Stomach (tissue), 9 donors: ENCODE measurements around the gene TNRC6A. TPM values are rescaled to one million over a fixed set of nuclear protein-coding genes. Genes with fewer than 3 reads are reported as not detected.

ENCODE experiments used
- DNase-seq, 2 donors: peaks; one replicate each; pipeline versions ENCODE4 v3.0.0 to v3.0.0-alpha.2; 2013 to 2019
- H3K27ac ChIP-seq, 5 donors: fragments of 200-600 bp in 4 of 5; sonication (generic) in 4 of 5; one replicate each; pipeline ENCODE4 v1.5.1; 2013 to 2019; ENCODE audit warnings: mild to moderate bottlenecking in 1 of 5, moderate library complexity in 1 of 5
- H3K27me3 ChIP-seq, 3 donors: fragments of 200-600 bp; sonication (generic); one replicate each; pipeline ENCODE4 v1.5.1; 2017 to 2019; ENCODE audit warnings: mixed run types in 1 of 3
- H3K36me3 ChIP-seq, 4 donors: fragments of 200-600 bp; sonication (generic); 1 replicate in 3 of 4; 2 replicates in 1 of 4; pipeline ENCODE4 v1.5.1; 2016 to 2019
- H3K4me1 ChIP-seq, 4 donors: fragments of 200-600 bp; sonication (generic); one replicate each; pipeline ENCODE4 v1.5.1; 2016 to 2019
- H3K4me3 ChIP-seq, 4 donors: fragments of 200-600 bp; sonication (generic) in 3 of 4; one replicate each; pipeline ENCODE4 v1.5.1; 2016 to 2019; ENCODE audit warnings: mild to moderate bottlenecking in 1 of 4
- H3K9me3 ChIP-seq, 4 donors: fragments of 200-600 bp; sonication (generic); one replicate each; pipeline ENCODE4 v1.5.1; 2016 to 2019
- EP300 ChIP-seq: sonication (generic); formaldehyde crosslinking; IDR thresholded peaks from one replicate; pipeline ENCODE4 v1.6.1; 2017; ENCODE audit warnings: antibody characterized with exemption
- POLR2A ChIP-seq, 4 donors: fragments of 450-650 bp; IDR thresholded peaks; one replicate each; pipeline ENCODE4 v1.6.1; 2016; ENCODE audit warnings: antibody characterized with exemption in 4 of 4, control low read depth in 2 of 4, mild to moderate bottlenecking in 1 of 4, moderate library complexity in 1 of 4
- POLR2AphosphoS5 ChIP-seq, 3 donors: sonication (generic); formaldehyde crosslinking; IDR thresholded peaks; one replicate each; pipeline ENCODE4 v1.6.1; 2016; ENCODE audit warnings: antibody characterized with exemption in 3 of 3
- WGBS, 5 donors: extraction: QIAGEN DNeasy Blood & Tissue Kit in 3 of 5; methylation state at CpG; one replicate each; pipeline versions ENCODE4 v1.1.5 to v1.1.7; 2013 to 2018; 5-methylcytosine and 5-hydroxymethylcytosine counted together
- intact Hi-C: fragments of 100-400 bp; cut with DNase I; formaldehyde crosslinking; loops from one replicate; pipeline ENCODE4 v1.15.1; 2023; ENCODE audit warnings: low total_unique reads
- polyA plus RNA-seq, 3 donors: library from polyadenylated mRNA; stranded (reverse); fragments of 200-250 nt; gene quantifications; one replicate each; pipeline ENCODE4 v1.2.3, GENCODE V29; 2013
- total RNA-seq, 5 donors: library from RNA; depleted of rRNA; stranded (reverse); fragments of >200 nt; gene quantifications; one replicate each; pipeline versions ENCODE4 v1.1.0 to v1.2.3, GENCODE V29; 2014 to 2016
- TF ChIP-seq, protein P1 (sequence below), 7 experiments: fragments of 450-650 bp in 4 of 7; fragments of 200-600 bp in 3 of 7; sonication (generic) in 3 of 7; IDR thresholded peaks; one replicate each; pipeline ENCODE4 v1.5.1; 2016 to 2019; ENCODE audit warnings: antibody characterized with exemption in 7 of 7, control low read depth in 2 of 7, mild to moderate bottlenecking in 1 of 7
- donor health status: healthy with polysubstance abuse.
- donor health status: Bipolar disorder and iron deficiency.
- donor health status: healthy.

Gene TNRC6A
- total and polyA plus RNA-seq, 8 donors = 6.8 to 59.6 (median 41.3) TPM

DNA sequence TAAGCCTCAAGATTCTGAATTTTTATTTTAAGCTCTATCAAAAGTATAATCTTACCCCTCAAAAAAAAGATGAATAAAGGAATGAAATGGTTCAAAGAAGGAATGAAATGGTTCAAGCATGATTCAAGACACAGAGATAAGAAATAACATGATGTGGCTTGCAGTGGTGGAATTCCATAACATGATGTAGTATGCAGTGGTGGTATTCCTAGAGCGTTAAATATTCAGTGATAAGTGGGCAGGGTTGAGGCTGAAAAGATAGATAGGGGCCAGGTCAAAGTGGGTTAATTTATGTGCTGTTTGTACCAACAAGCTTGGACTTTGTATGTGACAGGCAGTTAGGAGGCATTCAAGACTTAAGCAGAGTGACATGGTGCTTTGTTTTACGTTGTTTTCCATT is 29.6 kb downstream of the TNRC6A start:
- WGBS, 5 donors = 66 to 99% (median 95%) methylated on average over 2 of the region's 2 CpGs
- H3K27ac ChIP-seq = no peak overlapping the region
- H3K4me3 ChIP-seq = no peak overlapping the region
- intact Hi-C loops = no loop called here
- peaks cover 16 to 46% (median 30%) of the 10 kb centered on the region in 4 donors for H3K36me3 ChIP-seq
- H3K4me1 ChIP-seq = peaks cover 0 to 63% (median 28%) of the 10 kb centered on the region in 4 donors
- no peak for DNase-seq
- no peaks in the 10 kb centered on the region for H3K9me3 ChIP-seq
- H3K27me3 ChIP-seq = no peaks in the 10 kb centered on the region
- no peak for TF ChIP-seq EP300
- no peak for TF ChIP-seq POLR2A (IDR thresholded peaks at IDR 0.05)
- TF ChIP-seq, protein P1, sequence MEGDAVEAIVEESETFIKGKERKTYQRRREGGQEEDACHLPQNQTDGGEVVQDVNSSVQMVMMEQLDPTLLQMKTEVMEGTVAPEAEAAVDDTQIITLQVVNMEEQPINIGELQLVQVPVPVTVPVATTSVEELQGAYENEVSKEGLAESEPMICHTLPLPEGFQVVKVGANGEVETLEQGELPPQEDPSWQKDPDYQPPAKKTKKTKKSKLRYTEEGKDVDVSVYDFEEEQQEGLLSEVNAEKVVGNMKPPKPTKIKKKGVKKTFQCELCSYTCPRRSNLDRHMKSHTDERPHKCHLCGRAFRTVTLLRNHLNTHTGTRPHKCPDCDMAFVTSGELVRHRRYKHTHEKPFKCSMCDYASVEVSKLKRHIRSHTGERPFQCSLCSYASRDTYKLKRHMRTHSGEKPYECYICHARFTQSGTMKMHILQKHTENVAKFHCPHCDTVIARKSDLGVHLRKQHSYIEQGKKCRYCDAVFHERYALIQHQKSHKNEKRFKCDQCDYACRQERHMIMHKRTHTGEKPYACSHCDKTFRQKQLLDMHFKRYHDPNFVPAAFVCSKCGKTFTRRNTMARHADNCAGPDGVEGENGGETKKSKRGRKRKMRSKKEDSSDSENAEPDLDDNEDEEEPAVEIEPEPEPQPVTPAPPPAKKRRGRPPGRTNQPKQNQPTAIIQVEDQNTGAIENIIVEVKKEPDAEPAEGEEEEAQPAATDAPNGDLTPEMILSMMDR (IDR thresholded peaks at IDR 0.05) = no peak
- no peak for TF ChIP-seq POLR2AphosphoS5 (IDR thresholded peaks at IDR 0.05)

DNA sequence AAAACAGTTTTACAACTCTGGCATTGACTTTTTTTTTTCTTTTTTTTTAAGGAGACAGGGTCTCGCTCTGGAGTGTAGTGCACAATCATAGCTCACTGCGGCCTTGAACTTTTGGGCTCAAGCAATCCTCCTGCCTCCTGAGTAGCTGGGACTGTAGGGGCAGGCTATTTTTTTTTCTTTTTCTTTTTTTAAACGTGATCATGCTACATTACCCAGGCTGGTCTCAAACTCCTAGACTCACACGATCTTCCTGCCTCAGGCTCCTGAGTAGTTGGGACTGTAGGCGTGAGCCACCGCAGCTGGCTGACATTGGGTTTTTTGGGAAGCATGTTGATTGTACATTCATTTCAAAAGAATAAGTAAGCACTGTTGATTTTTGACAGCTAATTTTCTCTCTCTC is 32.1 kb downstream of the TNRC6A start:
- H3K4me3 ChIP-seq = no peak overlapping the region
- H3K4me1 ChIP-seq = peaks cover 0 to 47% (median 21%) of the 10 kb centered on the region in 4 donors
- peak overlapping the region in 1 of 5 donors; percentile 19 for H3K27ac ChIP-seq
- 75 to 83% (median 80%) methylated on average over 6 of the region's 6 CpGs for WGBS, 5 donors
- no peak for TF ChIP-seq POLR2AphosphoS5 (IDR thresholded peaks at IDR 0.05)
- no peak for TF ChIP-seq POLR2A (IDR thresholded peaks at IDR 0.05)
- H3K9me3 ChIP-seq = no peaks in the 10 kb centered on the region
- H3K36me3 ChIP-seq = peaks cover 16 to 56% (median 36%) of the 10 kb centered on the region in 4 donors
- intact Hi-C loops = no loop called here
- no peaks in the 10 kb centered on the region for H3K27me3 ChIP-seq
- DNase-seq = no peak

DNA sequence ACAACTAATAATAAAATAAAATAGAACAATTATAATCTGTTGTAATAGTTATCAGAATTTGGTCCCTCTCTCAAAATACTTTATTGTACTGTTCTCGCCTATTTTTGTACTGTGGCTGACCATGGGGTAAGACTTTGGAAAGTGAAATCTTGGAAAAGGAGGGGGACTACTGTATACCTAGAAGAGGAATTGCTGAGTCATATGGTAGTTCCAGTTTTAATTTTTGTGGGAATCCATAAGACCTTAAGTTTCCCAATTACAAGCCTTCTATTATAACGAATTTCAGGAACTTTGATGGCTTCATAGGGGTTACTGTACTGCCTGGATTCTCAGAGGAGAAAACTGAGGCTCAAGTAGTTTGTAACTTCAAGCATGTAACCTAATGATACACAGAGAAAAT is 35.5 kb downstream of the TNRC6A start:
- H3K27me3 ChIP-seq = no peaks in the 10 kb centered on the region
- 85 to 95% (median 89%) methylated on average over 2 of the region's 2 CpGs for WGBS, 5 donors
- H3K4me3 ChIP-seq = no peak overlapping the region
- intact Hi-C loops = no loop called here
- peaks cover 8 to 54% (median 27%) of the 10 kb centered on the region in 4 donors for H3K36me3 ChIP-seq
- no peak for DNase-seq
- no peak for TF ChIP-seq EP300
- no peak for TF ChIP-seq POLR2AphosphoS5 (IDR thresholded peaks at IDR 0.05)
- TF ChIP-seq, protein P1 (IDR thresholded peaks at IDR 0.05) = no peak
- no peak for TF ChIP-seq POLR2A (IDR thresholded peaks at IDR 0.05)
- peak overlapping the region in 1 of 5 donors; percentile 10 for H3K27ac ChIP-seq
- no peaks in the 10 kb centered on the region for H3K9me3 ChIP-seq
- H3K4me1 ChIP-seq = peaks cover 0 to 37% (median 13%) of the 10 kb centered on the region in 4 donors

DNA sequence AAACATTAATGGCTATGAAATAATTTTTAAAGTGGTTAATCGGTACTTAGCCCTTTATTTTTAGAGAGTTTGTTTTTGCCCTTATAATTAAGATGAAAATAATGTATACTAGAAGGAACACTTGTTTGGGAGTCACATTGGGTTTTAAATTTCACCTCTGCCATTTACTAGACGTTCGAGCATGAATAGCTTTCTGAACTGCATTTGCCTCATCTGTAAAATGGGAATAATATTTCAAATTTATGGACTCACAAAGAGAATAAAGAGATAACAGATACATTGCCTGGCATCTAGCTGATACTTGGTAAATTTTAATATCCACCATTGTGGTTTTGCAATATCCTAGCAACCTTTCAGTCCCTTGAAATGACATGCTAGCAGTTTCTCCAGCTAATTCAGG is 36.6 kb downstream of the TNRC6A start:
- Histone ChIP-seq H3K4me1 (peaks cover 0 to 32% (median 11%) of the 10 kb centered on the region in 4 donors), H3K27me3 (no peaks in the 10 kb centered on the region), H3K27ac (no peak overlapping the region), H3K4me3 (no peak overlapping the region), H3K9me3 (no peaks in the 10 kb centered on the region), H3K36me3 (peaks cover 8 to 45% (median 23%) of the 10 kb centered on the region in 4 donors)
- DNase-seq = no peak
- intact Hi-C loops = no loop called here
- TF ChIP-seq, protein P1 (IDR thresholded peaks at IDR 0.05) = no peak
- no peak for TF ChIP-seq POLR2AphosphoS5 (IDR thresholded peaks at IDR 0.05)
- no peak for TF ChIP-seq EP300
- TF ChIP-seq POLR2A (IDR thresholded peaks at IDR 0.05) = no peak
- WGBS, 5 donors = 89 to 98% (median 94%) methylated on average over 3 of the region's 3 CpGs

DNA sequence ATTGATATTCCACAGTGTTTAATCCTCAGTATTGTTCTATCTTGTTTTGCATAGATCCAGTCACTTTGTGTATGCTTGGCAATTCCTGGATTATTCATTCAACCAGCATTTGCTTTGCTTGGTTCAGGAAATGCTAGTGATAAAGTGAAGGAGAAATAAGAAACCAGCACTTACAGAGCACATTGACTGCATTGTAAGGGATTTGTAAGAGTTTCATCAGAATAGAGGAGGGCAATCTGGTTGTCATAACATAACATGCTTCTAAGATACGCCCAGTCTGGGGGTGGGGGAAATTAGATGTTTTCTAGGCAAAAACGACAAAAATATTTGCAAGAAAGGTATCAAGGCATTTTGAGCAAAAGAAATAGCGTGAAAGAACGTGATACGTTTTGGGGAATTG is 40.4 kb downstream of the TNRC6A start:
- no peaks in the 10 kb centered on the region for H3K27me3 ChIP-seq
- TF ChIP-seq POLR2A (IDR thresholded peaks at IDR 0.05) (no peak), POLR2AphosphoS5 (IDR thresholded peaks at IDR 0.05) (no peak), EP300 (no peak)
- TF ChIP-seq, protein P1 (IDR thresholded peaks at IDR 0.05) = no peak

More for the DNA sequence above, 40.4 kb downstream of the TNRC6A start:
- DNase-seq = no peak
- Histone ChIP-seq H3K4me3 (no peak overlapping the region), H3K36me3 (peaks cover 0 to 23% (median 12%) of the 10 kb centered on the region in 4 donors), H3K9me3 (no peaks in the 10 kb centered on the region), H3K4me1 (peaks cover 0 to 37% (median 16%) of the 10 kb centered on the region in 4 donors), H3K27ac (no peak overlapping the region)
- intact Hi-C loops = no loop called here
- 89 to 97% (median 93%) methylated on average over 5 of the region's 5 CpGs for WGBS, 5 donors
